Chondrocyte (in vitro differentiated cells): ENCODE results near the gene ACACA. TPM values are rescaled to one million over a fixed set of nuclear protein-coding genes. Genes with fewer than 3 reads are reported as not detected.
A peak's percentile ranks its signal among the peaks of the same experiment; 100 is the strongest.

Source experiments
- DNase-seq: peaks from one replicate; pipeline ENCODE4 v3.0.0; 2021; ENCODE audit warnings: mixed read lengths, low spot score
- H3K27ac Mint-ChIP-seq: one replicate; pipeline ENCODE4 v1.8.0; 2021; ENCODE audit warnings: mild to moderate bottlenecking, moderate library complexity, mixed read lengths; ENCODE audit not compliant: unreplicated experiment
- H3K27me3 Mint-ChIP-seq: 2 replicates; pipeline ENCODE4 v1.8.0; 2021; ENCODE audit warnings: low read depth, mixed read lengths
- H3K36me3 Mint-ChIP-seq: 2 replicates; pipeline ENCODE4 v1.8.0; 2021; ENCODE audit warnings: low read depth, mixed read lengths
- H3K4me1 Mint-ChIP-seq: 2 replicates; pipeline ENCODE4 v1.8.0; 2021; ENCODE audit warnings: low read depth, mild to moderate bottlenecking, mixed read lengths
- H3K4me3 Mint-ChIP-seq: one replicate; pipeline ENCODE4 v1.8.0; 2021; ENCODE audit warnings: mild to moderate bottlenecking, moderate library complexity, mixed read lengths; ENCODE audit not compliant: unreplicated experiment
- H3K9me3 Mint-ChIP-seq: 2 replicates; pipeline ENCODE4 v1.8.0; 2021; ENCODE audit warnings: low read depth, mixed read lengths
- total RNA-seq: library from RNA; stranded (reverse); gene quantifications from 3 replicates; pipeline ENCODE4 v1.2.1, GENCODE V29; 2021
- TF ChIP-seq, protein P1 (sequence below): fragments of 200-600 bp; sonication (generic); IDR thresholded peaks from 2 replicates; pipeline ENCODE4 v1.5.0; 2021; ENCODE audit warnings: antibody characterized with exemption, mild to moderate bottlenecking, moderate library complexity

The ACACA gene
- total RNA-seq, 1 donor from 2014 or later, result 77.1 TPM

- DNase-seq, result no peak
- peaks cover 19% of the 10 kb centered on the region for H3K36me3 Mint-ChIP-seq
- H3K4me3 Mint-ChIP-seq, result no peak overlapping the region
- TF ChIP-seq, protein P1, sequence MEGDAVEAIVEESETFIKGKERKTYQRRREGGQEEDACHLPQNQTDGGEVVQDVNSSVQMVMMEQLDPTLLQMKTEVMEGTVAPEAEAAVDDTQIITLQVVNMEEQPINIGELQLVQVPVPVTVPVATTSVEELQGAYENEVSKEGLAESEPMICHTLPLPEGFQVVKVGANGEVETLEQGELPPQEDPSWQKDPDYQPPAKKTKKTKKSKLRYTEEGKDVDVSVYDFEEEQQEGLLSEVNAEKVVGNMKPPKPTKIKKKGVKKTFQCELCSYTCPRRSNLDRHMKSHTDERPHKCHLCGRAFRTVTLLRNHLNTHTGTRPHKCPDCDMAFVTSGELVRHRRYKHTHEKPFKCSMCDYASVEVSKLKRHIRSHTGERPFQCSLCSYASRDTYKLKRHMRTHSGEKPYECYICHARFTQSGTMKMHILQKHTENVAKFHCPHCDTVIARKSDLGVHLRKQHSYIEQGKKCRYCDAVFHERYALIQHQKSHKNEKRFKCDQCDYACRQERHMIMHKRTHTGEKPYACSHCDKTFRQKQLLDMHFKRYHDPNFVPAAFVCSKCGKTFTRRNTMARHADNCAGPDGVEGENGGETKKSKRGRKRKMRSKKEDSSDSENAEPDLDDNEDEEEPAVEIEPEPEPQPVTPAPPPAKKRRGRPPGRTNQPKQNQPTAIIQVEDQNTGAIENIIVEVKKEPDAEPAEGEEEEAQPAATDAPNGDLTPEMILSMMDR, result no peak
- no peaks in the 10 kb centered on the region for H3K27me3 Mint-ChIP-seq
- no peak overlapping the region for H3K27ac Mint-ChIP-seq
- H3K4me1 Mint-ChIP-seq, result no peaks in the 10 kb centered on the region
- H3K9me3 Mint-ChIP-seq, result no peaks in the 10 kb centered on the region
Observed at GRCh38 chr17:37200497-37200896, 206.1 kb downstream of the ACACA start.

DNA sequence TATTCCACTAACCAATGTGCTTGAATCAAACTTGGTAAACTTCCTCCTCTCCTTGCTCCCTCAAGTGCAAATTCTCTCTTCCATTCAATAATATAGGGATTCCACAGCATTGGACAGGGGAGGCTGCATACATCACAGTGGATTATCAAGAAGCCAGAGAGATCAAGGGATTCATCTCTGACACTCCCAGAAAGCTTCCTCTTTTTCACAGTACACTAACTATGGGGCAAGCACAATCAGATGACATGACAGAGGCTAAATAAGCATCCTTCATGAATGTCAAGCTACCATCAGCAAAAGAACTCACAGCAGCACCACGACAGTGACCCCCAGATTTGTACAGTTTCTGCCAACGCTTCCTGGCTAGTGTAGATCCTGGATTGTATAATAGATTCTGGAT, 209.3 kb downstream of the ACACA start:
- H3K4me3 Mint-ChIP-seq, result no peak overlapping the region
- no peaks in the 10 kb centered on the region for H3K9me3 Mint-ChIP-seq
- H3K36me3 Mint-ChIP-seq, result peaks cover 8% of the 10 kb centered on the region
- TF ChIP-seq, protein P1, result no peak
- DNase-seq, result no peak
- H3K27ac Mint-ChIP-seq, result no peak overlapping the region
- H3K27me3 Mint-ChIP-seq, result no peaks in the 10 kb centered on the region
- H3K4me1 Mint-ChIP-seq, result peaks cover 3% of the 10 kb centered on the region

GRCh38 chr17:37194208-37194607, 212.4 kb downstream of the ACACA start:
- Mint-ChIP-seq H3K4me1 (peaks cover 13% of the 10 kb centered on the region), H3K27me3 (no peaks in the 10 kb centered on the region), H3K36me3 (peaks cover 10% of the 10 kb centered on the region), H3K9me3 (no peaks in the 10 kb centered on the region), H3K4me3 (no peak overlapping the region), H3K27ac (no peak overlapping the region)
- DNase-seq, result no peak
- TF ChIP-seq, protein P1, result no peak

DNA sequence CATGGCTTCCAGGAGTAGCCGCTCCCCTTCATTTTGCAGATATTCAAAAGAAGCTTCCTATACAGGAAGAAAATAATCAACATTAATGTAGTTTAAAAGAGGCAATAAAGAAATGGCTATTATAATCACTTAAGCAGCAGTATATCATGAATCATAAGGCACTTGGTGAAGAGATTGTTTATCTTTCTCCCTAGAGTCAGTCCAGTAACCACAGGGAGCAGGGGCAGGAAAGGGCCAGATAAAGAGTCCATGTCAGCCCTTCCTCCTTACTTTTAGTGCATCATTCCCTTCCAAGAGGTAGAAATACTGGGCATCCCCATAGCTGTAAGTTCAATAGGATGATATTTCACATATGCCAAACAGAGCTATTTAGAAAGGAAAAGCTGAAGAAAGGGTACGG, 215.4 kb downstream of the ACACA start:
- H3K36me3 Mint-ChIP-seq, result peaks cover 12% of the 10 kb centered on the region
- TF ChIP-seq, protein P1, result no peak
- peaks cover 13% of the 10 kb centered on the region for H3K4me1 Mint-ChIP-seq
- no peak overlapping the region for H3K4me3 Mint-ChIP-seq
- no peaks in the 10 kb centered on the region for H3K27me3 Mint-ChIP-seq
- no peak for DNase-seq
- H3K27ac Mint-ChIP-seq, result no peak overlapping the region
- H3K9me3 Mint-ChIP-seq, result no peaks in the 10 kb centered on the region

DNA sequence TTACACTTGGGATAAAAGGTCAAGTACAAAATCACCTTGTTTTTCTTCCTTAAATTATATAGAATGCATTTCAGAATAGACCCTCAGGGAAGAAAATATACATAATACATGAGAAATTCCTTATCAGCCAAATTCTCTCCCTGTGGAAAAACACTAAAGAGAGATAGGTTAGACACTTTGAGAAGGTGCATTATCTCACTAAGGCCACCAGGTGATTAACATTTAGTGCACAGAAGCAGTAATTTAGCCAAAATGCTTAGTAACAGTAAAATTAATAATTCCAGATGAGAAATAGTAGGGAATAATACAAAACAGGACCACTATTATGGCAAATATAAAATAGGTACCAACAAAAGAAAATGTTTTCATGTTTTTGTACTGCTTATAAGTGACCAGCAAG, 216.1 kb downstream of the ACACA start:
- H3K4me1 Mint-ChIP-seq, result peaks cover 13% of the 10 kb centered on the region
- no peaks in the 10 kb centered on the region for H3K9me3 Mint-ChIP-seq
- H3K36me3 Mint-ChIP-seq, result peaks cover 14% of the 10 kb centered on the region

More for the DNA sequence above, 216.1 kb downstream of the ACACA start:
- DNase-seq, result no peak
- Mint-ChIP-seq H3K27ac (no peak overlapping the region), H3K27me3 (no peaks in the 10 kb centered on the region), H3K4me3 (no peak overlapping the region)
- TF ChIP-seq, protein P1, result peak; percentile 43
